Activated CD4-positive, alpha-beta T cell treated with anti-CD3 and anti-CD28 coated beads for 36 hours (primary cell): ENCODE results near the gene OGFOD1. TPM values are rescaled to one million over a fixed set of nuclear protein-coding genes. Genes with fewer than 3 reads are reported as not detected.
"Not testable (repeated sequence)": the region's sequence is repeated elsewhere in the genome, so short reads cannot be mapped to it uniquely, and the experiment has no call there.

Source experiments
- ATAC-seq: fragments of 200-7000 bp; cut with Tn5 transposase; one replicate; pipeline ENCODE4 v1.10.0; 2021; ENCODE audit warnings: mild to moderate bottlenecking, moderate library complexity
- CTCF ChIA-PET: fragments of 350-600 bp; sonication (Branson Sonifier 250); formaldehyde crosslinking; loops from one replicate; lab custom pipeline; 2021; ENCODE audit warnings: antibody characterized with exemption; lab: Charles Lee
- POLR2A ChIA-PET: fragments of 350-600 bp; sonication (Branson Sonifier 250); formaldehyde crosslinking; loops from one replicate; lab custom pipeline; 2021; ENCODE audit warnings: antibody characterized with exemption, inconsistent platforms; lab: Charles Lee
- DNase-seq: peaks from one replicate; pipeline ENCODE4 v3.0.0-alpha.2; 2020
- H3K27ac Mint-ChIP-seq: one replicate; pipeline ENCODE4 v1.8.0; 2021; ENCODE audit warnings: mixed read lengths
- H3K27me3 Mint-ChIP-seq: one replicate; pipeline ENCODE4 v1.8.0; 2021; ENCODE audit warnings: mixed read lengths
- H3K36me3 Mint-ChIP-seq: one replicate; pipeline ENCODE4 v1.8.0; 2021; ENCODE audit warnings: low read depth, mixed read lengths
- H3K4me1 Mint-ChIP-seq: one replicate; pipeline ENCODE4 v1.8.0; 2021; ENCODE audit warnings: mixed read lengths
- H3K4me3 Mint-ChIP-seq: one replicate; pipeline ENCODE4 v1.8.0; 2021; ENCODE audit warnings: mild to moderate bottlenecking, moderate library complexity, mixed read lengths
- H3K9me3 Mint-ChIP-seq: one replicate; pipeline ENCODE4 v1.8.0; 2021; ENCODE audit warnings: low read depth, mixed read lengths
- intact Hi-C, 2 experiments: fragments of 100-400 bp; cut with DNase I in 1 of 2; cut with micrococcal nuclease in 1 of 2; formaldehyde crosslinking; loops; one replicate each; pipeline versions ENCODE4 v1.14.2 to v1.15.1; 2022 to 2024; cut with DNase I, micrococcal nuclease
- total RNA-seq, 2 experiments: library from RNA; stranded (reverse); gene quantifications; one replicate each; pipeline ENCODE4 v1.2.3, GENCODE V29; 2021

Gene OGFOD1
- total RNA-seq, 2 experiments from 2014 or later, result 56.2 to 64.1 TPM

- Mint-ChIP-seq H3K36me3 (peaks cover 38% of the 10 kb centered on the region), H3K27me3 (no peaks in the 10 kb centered on the region), H3K4me1 (peaks cover 24% of the 10 kb centered on the region), H3K4me3 (no peak overlapping the region), H3K27ac (peak overlapping the region; percentile 19), H3K9me3 (no peaks in the 10 kb centered on the region)
- ATAC-seq, result no peak
- DNase-seq, result no peak
- ChIA-PET CTCF (no interaction called here), POLR2A (no interaction called here)
- intact Hi-C loops, result no loop called here
Observed at GRCh38 chr16:56480776-56481467, 29.6 kb downstream of the OGFOD1 start.

GRCh38 chr16:56481468-56482122 is 30.2 kb downstream of the OGFOD1 start:
- no peak for DNase-seq
- ChIA-PET CTCF (no interaction called here), POLR2A (no interaction called here)

GRCh38 chr16:56482683-56483236 is 31.4 kb downstream of the OGFOD1 start:
- no peaks in the 10 kb centered on the region for H3K9me3 Mint-ChIP-seq
- DNase-seq, result no peak
- H3K4me3 Mint-ChIP-seq, result no peak overlapping the region
- H3K36me3 Mint-ChIP-seq, result peaks cover 27% of the 10 kb centered on the region
- H3K27ac Mint-ChIP-seq, result no peak overlapping the region
- ChIA-PET CTCF (no interaction called here), POLR2A (no interaction called here)
- no peaks in the 10 kb centered on the region for H3K27me3 Mint-ChIP-seq
- intact Hi-C loops, result no loop called here
- peaks cover 11% of the 10 kb centered on the region for H3K4me1 Mint-ChIP-seq
- no peak for ATAC-seq

More at GRCh38 chr16:56481468-56482122, 30.2 kb downstream of the OGFOD1 start:
- no peaks in the 10 kb centered on the region for H3K9me3 Mint-ChIP-seq
- no peaks in the 10 kb centered on the region for H3K27me3 Mint-ChIP-seq
- H3K4me1 Mint-ChIP-seq, result peaks cover 21% of the 10 kb centered on the region
- peaks cover 37% of the 10 kb centered on the region for H3K36me3 Mint-ChIP-seq
- no peak for ATAC-seq
- no peak overlapping the region for H3K27ac Mint-ChIP-seq
- no peak overlapping the region for H3K4me3 Mint-ChIP-seq
- intact Hi-C loops, result no loop called here

GRCh38 chr16:56483394-56483793 is 32.0 kb downstream of the OGFOD1 start:
- no peak for ATAC-seq
- Mint-ChIP-seq H3K4me1 (peaks cover 9% of the 10 kb centered on the region), H3K9me3 (no peaks in the 10 kb centered on the region), H3K27ac (no peak overlapping the region), H3K36me3 (peaks cover 27% of the 10 kb centered on the region), H3K4me3 (no peak overlapping the region), H3K27me3 (no peaks in the 10 kb centered on the region)
- intact Hi-C loops, result no loop called here
- ChIA-PET CTCF (no interaction called here), POLR2A (no interaction called here)
- no peak for DNase-seq

- Mint-ChIP-seq H3K9me3 (no peaks in the 10 kb centered on the region), H3K27ac (no peak overlapping the region), H3K4me1 (no peaks in the 10 kb centered on the region), H3K27me3 (no peaks in the 10 kb centered on the region), H3K4me3 (no peak overlapping the region), H3K36me3 (peaks cover 17% of the 10 kb centered on the region)
- ATAC-seq (no peak), DNase-seq (no peak)
- intact Hi-C loops, result no loop called here
- POLR2A ChIA-PET, result no interaction called here
- CTCF ChIA-PET, result interaction anchor here (0.7 kb wide), 1 partner anchor 580 kb away, joined by 3 read pairs; no protein-coding TSS in a partner anchor
Observed at GRCh38 chr16:56488035-56488434, 36.7 kb downstream of the OGFOD1 start.

GRCh38 chr16:56488868-56489267 is 37.5 kb downstream of the OGFOD1 start:
- H3K27me3 Mint-ChIP-seq, H3K27ac Mint-ChIP-seq, ATAC-seq, intact Hi-C loops, DNase-seq, H3K4me3 Mint-ChIP-seq, POLR2A ChIA-PET, H3K9me3 Mint-ChIP-seq, H3K4me1 Mint-ChIP-seq: not testable (repeated sequence)
- peaks cover 15% of the 10 kb centered on the region for H3K36me3 Mint-ChIP-seq
- CTCF ChIA-PET, result interaction anchor here (0.6 kb wide), 1 partner anchor 10 kb away, joined by 4 read pairs; no protein-coding TSS in a partner anchor

- Mint-ChIP-seq H3K4me3 (no peak overlapping the region), H3K27ac (no peak overlapping the region), H3K36me3 (peaks cover 10% of the 10 kb centered on the region), H3K4me1 (no peaks in the 10 kb centered on the region), H3K9me3 (no peaks in the 10 kb centered on the region), H3K27me3 (no peaks in the 10 kb centered on the region)
- intact Hi-C loops, result no loop called here
- CTCF ChIA-PET, result no interaction called here
- ATAC-seq (no peak), DNase-seq (no peak)
- POLR2A ChIA-PET, result no interaction called here
Observed at GRCh38 chr16:56491657-56492261, 40.4 kb downstream of the OGFOD1 start.

GRCh38 chr16:56493126-56493525 is 41.8 kb downstream of the OGFOD1 start:
- peaks cover 13% of the 10 kb centered on the region for H3K36me3 Mint-ChIP-seq
- H3K4me1 Mint-ChIP-seq, result no peaks in the 10 kb centered on the region
- intact Hi-C loops, result no loop called here
- no peak for DNase-seq
- ChIA-PET POLR2A (no interaction called here), CTCF (interaction anchor here (0.5 kb wide), 1 partner anchor 18 kb away, joined by 3 read pairs; no protein-coding TSS in a partner anchor)
- no peaks in the 10 kb centered on the region for H3K9me3 Mint-ChIP-seq
- no peak overlapping the region for H3K27ac Mint-ChIP-seq
- H3K4me3 Mint-ChIP-seq, result no peak overlapping the region
- no peaks in the 10 kb centered on the region for H3K27me3 Mint-ChIP-seq
- ATAC-seq, result no peak

GRCh38 chr16:56493815-56494214 is 42.5 kb downstream of the OGFOD1 start:
- ATAC-seq (no peak), DNase-seq (no peak)
- Mint-ChIP-seq H3K9me3 (no peaks in the 10 kb centered on the region), H3K27ac (no peak overlapping the region), H3K4me3 (no peak overlapping the region), H3K27me3 (no peaks in the 10 kb centered on the region), H3K4me1 (no peaks in the 10 kb centered on the region), H3K36me3 (peaks cover 13% of the 10 kb centered on the region)
- intact Hi-C loops, result no loop called here
- ChIA-PET POLR2A (no interaction called here), CTCF (interaction anchor here (0.5 kb wide), 1 partner anchor 17 kb away, joined by 3 read pairs; no protein-coding TSS in a partner anchor)

GRCh38 chr16:56505181-56505580 is 53.8 kb downstream of the OGFOD1 start:
- ChIA-PET CTCF (interaction anchor here (4.2 kb wide), 1 partner anchor 8 kb away, joined by 13 read pairs; no protein-coding TSS in a partner anchor), POLR2A (interaction anchor here (0.6 kb wide), 1 partner anchor 352 kb away, joined by 6 read pairs; no protein-coding TSS in a partner anchor)
- DNase-seq (no peak), ATAC-seq (no peak)
- Mint-ChIP-seq H3K4me1 (no peaks in the 10 kb centered on the region), H3K27me3 (no peaks in the 10 kb centered on the region), H3K9me3 (no peaks in the 10 kb centered on the region), H3K4me3 (no peak overlapping the region), H3K36me3 (peaks cover 17% of the 10 kb centered on the region), H3K27ac (no peak overlapping the region)
- intact Hi-C loops, result no loop called here

- Mint-ChIP-seq H3K9me3 (no peaks in the 10 kb centered on the region), H3K36me3 (peaks cover 15% of the 10 kb centered on the region), H3K27me3 (no peaks in the 10 kb centered on the region), H3K4me1 (peaks cover under 1% of the 10 kb centered on the region), H3K4me3 (no peak overlapping the region), H3K27ac (no peak overlapping the region)
- DNase-seq (no peak), ATAC-seq (no peak)
- ChIA-PET POLR2A (no interaction called here), CTCF (interaction anchor here (1.1 to 1.2 kb wide), 2 partner anchors 11 to 44 kb away, joined by 3 to 6 read pairs; no protein-coding TSS in a partner anchor)
- intact Hi-C loops, result no loop called here
Observed at GRCh38 chr16:56506941-56507340, 55.6 kb downstream of the OGFOD1 start.
